ENCODE measurements around the gene HOXB6. TPM values are rescaled to one million over a fixed set of nuclear protein-coding genes. Genes with fewer than 3 reads are reported as not detected.

Gene HOXB6
- total RNA-seq, 1 donor from 2014 or later: 1.9 TPM

- no peak for DNase-seq (ENCODE audit: low spot score)
- Mint-ChIP-seq H3K36me3 (ENCODE audit: low read depth, unreplicated experiment) (no peaks in the 10 kb centered on the region), H3K27me3 (ENCODE audit: unreplicated experiment) (peaks cover 69% of the 10 kb centered on the region), H3K9me3 (ENCODE audit: unreplicated experiment) (no peaks in the 10 kb centered on the region), H3K27ac (ENCODE audit: unreplicated experiment) (no peak overlapping the region), H3K4me3 (ENCODE audit: unreplicated experiment) (peak overlapping the region; percentile 16), H3K4me1 (ENCODE audit: unreplicated experiment) (peaks cover 70% of the 10 kb centered on the region)
- no peak for TF ChIP-seq CTCF (IDR thresholded peaks at IDR 0.05; ENCODE audit: unreplicated experiment)
Measured at GRCh38 chr17:48583708-48584222, 21.0 kb downstream of the HOXB6 start.

GRCh38 chr17:48582750-48583069 is 22.1 kb downstream of the HOXB6 start:
- DNase-seq (ENCODE audit: low spot score): no peak
- no peak overlapping the region for H3K27ac Mint-ChIP-seq (ENCODE audit: unreplicated experiment)
- peak overlapping the region; percentile 84 for H3K4me3 Mint-ChIP-seq (ENCODE audit: unreplicated experiment)
- H3K36me3 Mint-ChIP-seq (ENCODE audit: low read depth, unreplicated experiment): no peaks in the 10 kb centered on the region
- H3K4me1 Mint-ChIP-seq (ENCODE audit: unreplicated experiment): peaks cover 64% of the 10 kb centered on the region
- no peaks in the 10 kb centered on the region for H3K9me3 Mint-ChIP-seq (ENCODE audit: unreplicated experiment)
- peaks cover 62% of the 10 kb centered on the region for H3K27me3 Mint-ChIP-seq (ENCODE audit: unreplicated experiment)
- TF ChIP-seq CTCF (IDR thresholded peaks at IDR 0.05; ENCODE audit: unreplicated experiment): no peak

- Mint-ChIP-seq H3K36me3 (ENCODE audit: low read depth, unreplicated experiment) (no peaks in the 10 kb centered on the region), H3K4me3 (ENCODE audit: unreplicated experiment) (peak overlapping the region; percentile 23), H3K27me3 (ENCODE audit: unreplicated experiment) (peaks cover 47% of the 10 kb centered on the region), H3K27ac (ENCODE audit: unreplicated experiment) (no peak overlapping the region), H3K9me3 (ENCODE audit: unreplicated experiment) (no peaks in the 10 kb centered on the region), H3K4me1 (ENCODE audit: unreplicated experiment) (peaks cover 52% of the 10 kb centered on the region)
- no peak for DNase-seq (ENCODE audit: low spot score)
- no peak for TF ChIP-seq CTCF (IDR thresholded peaks at IDR 0.05; ENCODE audit: unreplicated experiment)
Measured at GRCh38 chr17:48579760-48580554, 24.8 kb downstream of the HOXB6 start.

GRCh38 chr17:48579471-48579759 is 25.4 kb downstream of the HOXB6 start:
- H3K9me3 Mint-ChIP-seq (ENCODE audit: unreplicated experiment): no peaks in the 10 kb centered on the region
- H3K4me3 Mint-ChIP-seq (ENCODE audit: unreplicated experiment): peak overlapping the region; percentile 90
- H3K27me3 Mint-ChIP-seq (ENCODE audit: unreplicated experiment): peaks cover 46% of the 10 kb centered on the region
- no peaks in the 10 kb centered on the region for H3K36me3 Mint-ChIP-seq (ENCODE audit: low read depth, unreplicated experiment)
- no peak for DNase-seq (ENCODE audit: low spot score)
- TF ChIP-seq CTCF (IDR thresholded peaks at IDR 0.05; ENCODE audit: unreplicated experiment): no peak
- H3K27ac Mint-ChIP-seq (ENCODE audit: unreplicated experiment): peak overlapping the region; percentile 34
- H3K4me1 Mint-ChIP-seq (ENCODE audit: unreplicated experiment): peaks cover 50% of the 10 kb centered on the region

GRCh38 chr17:48578616-48579470 is 25.9 kb downstream of the HOXB6 start:
- Mint-ChIP-seq H3K27me3 (ENCODE audit: unreplicated experiment) (peaks cover 46% of the 10 kb centered on the region), H3K4me3 (ENCODE audit: unreplicated experiment) (peak overlapping the region; percentile 90), H3K36me3 (ENCODE audit: low read depth, unreplicated experiment) (no peaks in the 10 kb centered on the region), H3K27ac (ENCODE audit: unreplicated experiment) (peak overlapping the region; percentile 34), H3K4me1 (ENCODE audit: unreplicated experiment) (peaks cover 53% of the 10 kb centered on the region), H3K9me3 (ENCODE audit: unreplicated experiment) (no peaks in the 10 kb centered on the region)
- no peak for DNase-seq (ENCODE audit: low spot score)
- TF ChIP-seq CTCF (IDR thresholded peaks at IDR 0.05; ENCODE audit: unreplicated experiment): no peak

All from endothelial cell (in vitro differentiated cells).